HEK293 (cell line): ENCODE data around the gene TTC7B.

Source experiments
- CTCF ChIP-seq: fragments of 450-650 bp; formaldehyde crosslinking; IDR thresholded peaks from 2 replicates; pipeline ENCODE4 v1.5.1; 2016; ENCODE audit warnings: missing biosample characterization, missing genetic modification characterization
- HOXA7 ChIP-seq: sonication (generic); formaldehyde crosslinking; IDR thresholded peaks from 2 replicates; pipeline ENCODE4 v1.8.1; 2022; ENCODE audit warnings: missing genetic modification reagents, borderline replicate concordance
- REST ChIP-seq: fragments of 450-650 bp; formaldehyde crosslinking; IDR thresholded peaks from 2 replicates; pipeline ENCODE4 v1.5.1; 2016; ENCODE audit warnings: missing biosample characterization, missing genetic modification characterization
- ZFP37 ChIP-seq: fragments of 450-650 bp; formaldehyde crosslinking; IDR thresholded peaks from 2 replicates; pipeline ENCODE4 v1.5.1; 2016; ENCODE audit warnings: missing biosample characterization, missing genetic modification characterization
- ZNF660 ChIP-seq: fragments of 450-650 bp; IDR thresholded peaks from 2 replicates; pipeline ENCODE4 v1.5.1; 2018; ENCODE audit warnings: missing biosample characterization, mild to moderate bottlenecking, missing genetic modification characterization

GRCh38 chr14:90489916-90490719, 326.1 kb downstream of the TTC7B start:
- TF ChIP-seq REST (tag by site-specific recombination) (no peak), ZNF660 (no peak), CTCF (tag by site-specific recombination) (no peak), ZFP37 (tag by site-specific recombination) (no peak), HOXA7 (no peak)
